ENCODE results near the gene CCR5.

The CCR5 gene

DNA sequence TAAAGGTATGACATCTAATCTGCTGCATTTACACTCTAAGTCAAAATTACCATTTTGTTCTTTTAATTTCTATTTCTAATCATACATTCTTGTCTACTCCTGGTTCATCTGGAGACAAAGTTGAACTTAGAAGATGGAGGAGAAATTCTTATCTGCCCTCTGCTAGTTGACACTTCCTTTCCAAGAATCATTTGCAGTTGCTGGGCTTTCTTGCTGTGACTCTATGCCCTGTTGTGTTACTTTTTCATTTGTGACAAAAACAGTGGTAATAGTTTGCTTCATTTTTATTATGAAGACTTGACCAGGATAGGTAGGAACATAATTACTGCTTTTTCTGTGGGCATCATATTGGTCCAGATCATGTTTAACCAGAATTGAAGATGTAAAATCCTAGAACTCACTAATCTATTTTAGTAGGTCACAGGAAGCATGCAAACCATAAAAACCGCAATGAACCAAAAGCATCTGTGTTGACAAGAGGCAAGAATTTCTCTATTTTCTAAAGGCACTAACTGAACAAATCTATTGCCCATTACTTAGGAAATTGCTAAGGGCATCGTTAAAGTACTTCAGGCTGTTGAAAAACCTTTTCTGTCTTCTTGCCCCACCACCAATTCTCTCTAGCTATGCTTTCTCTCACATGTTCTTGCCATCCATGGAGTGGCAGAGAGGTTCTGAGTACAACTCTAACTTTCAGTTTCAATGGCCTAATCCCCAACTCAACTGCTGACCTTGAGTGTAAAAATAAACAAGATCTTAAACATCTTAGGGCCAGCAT is 21.1 kb upstream of the CCR5 start:
- H3K27me3 ChIP-seq (ENCODE audit: control insufficient read depth, insufficient read depth, low read length): peaks cover 17% of the 10 kb centered on the region
- H3K4me3 ChIP-seq (ENCODE audit: low read length): no peak overlapping the region
- H3K36me3 ChIP-seq (ENCODE audit: control insufficient read depth, insufficient read depth, low read length): no peaks in the 10 kb centered on the region
- H3K4me1 ChIP-seq (ENCODE audit: control insufficient read depth, insufficient read depth, low read length): no peaks in the 10 kb centered on the region
- H3K9ac ChIP-seq (ENCODE audit: low read length): no peak overlapping the region
- H3K9me3 ChIP-seq (ENCODE audit: control insufficient read depth, low read length): no peaks in the 10 kb centered on the region

DNA sequence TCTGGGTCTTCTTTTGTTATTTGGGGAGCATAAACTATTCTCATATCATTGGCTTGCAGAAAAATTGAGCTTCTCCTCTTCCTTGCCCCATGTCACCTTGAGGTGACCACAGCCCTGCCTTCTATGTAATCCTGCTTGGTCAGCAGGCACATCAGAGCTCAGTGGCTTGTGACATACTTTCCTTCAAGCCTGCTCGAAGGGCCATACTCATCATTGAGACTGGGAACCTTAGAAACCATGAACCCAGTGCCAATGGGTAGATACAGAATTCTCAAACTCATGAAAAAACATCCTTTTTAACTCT is 20.5 kb upstream of the CCR5 start:
- H3K4me1 ChIP-seq (ENCODE audit: control insufficient read depth, insufficient read depth, low read length): no peaks in the 10 kb centered on the region
- no peak overlapping the region for H3K4me3 ChIP-seq (ENCODE audit: low read length)
- peaks cover 17% of the 10 kb centered on the region for H3K27me3 ChIP-seq (ENCODE audit: control insufficient read depth, insufficient read depth, low read length)
- no peaks in the 10 kb centered on the region for H3K9me3 ChIP-seq (ENCODE audit: control insufficient read depth, low read length)
- H3K36me3 ChIP-seq (ENCODE audit: control insufficient read depth, insufficient read depth, low read length): no peaks in the 10 kb centered on the region
- no peak overlapping the region for H3K9ac ChIP-seq (ENCODE audit: low read length)

DNA sequence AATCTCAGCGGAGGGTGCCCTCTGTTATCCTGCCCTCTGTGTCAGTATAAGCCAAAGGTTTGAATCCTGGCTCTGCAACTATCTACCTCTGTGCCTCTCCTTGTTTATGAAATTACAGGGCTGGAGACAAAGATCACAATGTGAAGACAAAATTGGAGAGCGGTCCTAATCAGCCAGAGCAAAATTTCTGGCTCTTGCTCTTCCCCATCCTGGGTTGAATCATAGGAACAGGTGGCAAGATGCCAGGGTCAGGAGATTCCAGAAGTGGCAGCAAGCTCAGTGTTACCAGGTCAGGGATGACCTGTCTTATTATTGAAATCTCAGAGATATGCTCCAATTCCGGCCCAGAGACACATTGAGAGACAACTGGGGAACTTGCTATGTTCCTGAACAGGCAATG is 19.1 kb upstream of the CCR5 start:
- H3K4me3 ChIP-seq (ENCODE audit: low read length): no peak overlapping the region
- H3K27me3 ChIP-seq (ENCODE audit: control insufficient read depth, insufficient read depth, low read length): peaks cover 17% of the 10 kb centered on the region
- H3K4me1 ChIP-seq (ENCODE audit: control insufficient read depth, insufficient read depth, low read length): no peaks in the 10 kb centered on the region
- no peak overlapping the region for H3K9ac ChIP-seq (ENCODE audit: low read length)
- H3K36me3 ChIP-seq (ENCODE audit: control insufficient read depth, insufficient read depth, low read length): no peaks in the 10 kb centered on the region
- no peaks in the 10 kb centered on the region for H3K9me3 ChIP-seq (ENCODE audit: control insufficient read depth, low read length)

DNA sequence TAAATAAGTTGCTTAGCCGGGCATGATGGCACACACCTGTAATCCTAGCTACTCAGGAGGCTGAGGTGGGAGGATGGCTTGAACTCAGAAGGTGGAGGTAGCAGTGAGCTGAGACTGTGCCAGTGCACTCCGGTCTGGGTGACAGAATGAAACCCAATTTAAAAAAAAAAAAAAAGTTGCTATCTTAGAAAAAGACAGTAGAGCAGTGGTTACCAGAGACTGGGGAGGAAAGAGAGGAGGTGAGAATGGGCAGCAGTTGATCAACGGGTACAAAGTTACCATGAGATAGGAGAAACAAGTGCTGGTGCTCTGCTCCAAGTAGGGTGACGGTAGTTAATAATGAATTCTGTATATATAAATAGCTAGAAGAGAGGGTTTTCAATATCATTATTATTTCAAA is 17.7 kb upstream of the CCR5 start:
- Histone ChIP-seq H3K4me3 (ENCODE audit: low read length) (no peak overlapping the region), H3K9ac (ENCODE audit: low read length) (no peak overlapping the region), H3K4me1 (ENCODE audit: control insufficient read depth, insufficient read depth, low read length) (no peaks in the 10 kb centered on the region), H3K9me3 (ENCODE audit: control insufficient read depth, low read length) (no peaks in the 10 kb centered on the region), H3K36me3 (ENCODE audit: control insufficient read depth, insufficient read depth, low read length) (no peaks in the 10 kb centered on the region), H3K27me3 (ENCODE audit: control insufficient read depth, insufficient read depth, low read length) (peaks cover 17% of the 10 kb centered on the region)

DNA sequence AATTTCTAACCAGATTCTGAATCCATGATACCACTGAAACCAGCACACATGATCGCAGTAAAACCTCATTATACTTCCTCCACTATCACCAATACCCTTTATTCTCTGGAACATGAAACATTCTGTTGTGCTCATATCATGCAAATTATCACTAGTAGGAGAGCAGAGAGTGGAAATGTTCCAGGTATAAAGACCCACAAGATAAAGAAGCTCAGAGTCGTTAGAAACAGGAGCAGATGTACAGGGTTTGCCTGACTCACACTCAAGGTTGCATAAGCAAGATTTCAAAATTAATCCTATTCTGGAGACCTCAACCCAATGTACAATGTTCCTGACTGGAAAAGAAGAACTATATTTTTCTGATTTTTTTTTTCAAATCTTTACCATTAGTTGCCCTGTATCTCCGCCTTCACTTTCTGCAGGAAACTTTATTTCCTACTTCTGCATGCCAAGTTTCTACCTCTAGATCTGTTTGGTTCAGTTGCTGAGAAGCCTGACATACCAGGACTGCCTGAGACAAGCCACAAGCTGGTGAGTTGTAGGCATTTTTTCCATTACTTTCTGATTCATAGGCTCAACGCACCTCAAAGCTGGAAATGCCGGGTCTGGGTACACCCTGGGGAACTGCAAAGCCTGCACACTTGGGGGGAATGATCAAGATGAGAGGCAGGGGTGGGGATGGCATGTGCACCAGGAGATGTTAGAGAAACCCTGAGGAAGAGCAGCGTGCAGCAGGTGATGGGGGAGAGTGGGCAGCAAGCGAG is 16.9 kb upstream of the CCR5 start, which contains the start of gene CCR2:
Gene CCR2, plus strand, starts transcription at position 465 of the 764 bp plus-strand sequence. CDS start 3,417 bp downstream, outside the sequence.
- Histone ChIP-seq H3K4me1 (ENCODE audit: control insufficient read depth, insufficient read depth, low read length) (no peaks in the 10 kb centered on the region), H3K4me3 (ENCODE audit: low read length) (no peak within 1 kb of the TSS), H3K9me3 (ENCODE audit: control insufficient read depth, low read length) (no peaks in the 10 kb centered on the region), H3K9ac (ENCODE audit: low read length) (no peak within 1 kb of the TSS), H3K27me3 (ENCODE audit: control insufficient read depth, insufficient read depth, low read length) (peaks cover 14% of the 10 kb centered on the region), H3K36me3 (ENCODE audit: control insufficient read depth, insufficient read depth, low read length) (no peaks in the 10 kb centered on the region)

DNA sequence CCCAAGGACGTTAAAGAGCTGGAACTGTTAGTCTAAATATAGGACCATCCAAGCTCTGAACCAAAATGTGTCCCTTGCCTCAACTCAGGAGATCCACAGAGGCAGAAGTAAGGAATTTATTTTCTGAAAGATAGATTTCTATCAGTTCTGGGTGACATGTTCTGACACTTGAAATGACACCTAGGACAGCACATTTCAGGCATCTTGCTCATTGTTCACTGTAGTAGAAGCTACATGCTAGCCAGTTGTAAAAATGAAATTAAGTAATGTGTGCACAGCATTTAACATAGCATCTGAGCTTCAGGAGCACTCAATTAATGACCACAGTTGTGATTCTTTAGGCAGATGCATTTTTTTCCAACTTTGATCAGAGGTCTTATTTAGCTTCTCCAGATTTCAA is 16.3 kb upstream of the CCR5 start:
- H3K27me3 ChIP-seq (ENCODE audit: control insufficient read depth, insufficient read depth, low read length): peaks cover 9% of the 10 kb centered on the region

DNA sequence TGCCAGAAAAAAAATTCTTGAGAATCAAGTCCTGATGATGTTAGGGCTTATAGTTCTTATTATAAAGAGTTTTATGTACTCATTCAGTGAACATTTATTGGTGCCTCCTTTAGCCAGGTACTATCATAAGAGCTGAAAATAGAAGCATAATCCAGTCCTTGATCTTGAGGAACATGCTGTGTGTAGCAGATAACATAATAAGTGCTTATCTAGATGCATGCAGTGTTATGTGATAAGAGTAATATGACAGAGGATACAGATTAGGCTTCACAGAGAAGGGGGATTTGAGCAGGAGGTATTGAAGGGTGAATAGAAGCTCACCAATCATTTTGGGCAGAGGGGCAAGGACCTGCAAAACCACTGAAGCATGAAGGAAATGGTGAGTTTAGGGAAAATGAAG is 15.8 kb upstream of the CCR5 start:
- Histone ChIP-seq H3K36me3 (ENCODE audit: control insufficient read depth, insufficient read depth, low read length) (no peaks in the 10 kb centered on the region), H3K9ac (ENCODE audit: low read length) (no peak overlapping the region), H3K4me1 (ENCODE audit: control insufficient read depth, insufficient read depth, low read length) (no peaks in the 10 kb centered on the region), H3K9me3 (ENCODE audit: control insufficient read depth, low read length) (no peaks in the 10 kb centered on the region), H3K4me3 (ENCODE audit: low read length) (no peak overlapping the region), H3K27me3 (ENCODE audit: control insufficient read depth, insufficient read depth, low read length) (peaks cover 9% of the 10 kb centered on the region)

More for the DNA sequence above, 16.3 kb upstream of the CCR5 start:
- Histone ChIP-seq H3K9ac (ENCODE audit: low read length) (no peak overlapping the region), H3K9me3 (ENCODE audit: control insufficient read depth, low read length) (no peaks in the 10 kb centered on the region), H3K4me3 (ENCODE audit: low read length) (no peak overlapping the region), H3K4me1 (ENCODE audit: control insufficient read depth, insufficient read depth, low read length) (no peaks in the 10 kb centered on the region), H3K36me3 (ENCODE audit: control insufficient read depth, insufficient read depth, low read length) (no peaks in the 10 kb centered on the region)

DNA sequence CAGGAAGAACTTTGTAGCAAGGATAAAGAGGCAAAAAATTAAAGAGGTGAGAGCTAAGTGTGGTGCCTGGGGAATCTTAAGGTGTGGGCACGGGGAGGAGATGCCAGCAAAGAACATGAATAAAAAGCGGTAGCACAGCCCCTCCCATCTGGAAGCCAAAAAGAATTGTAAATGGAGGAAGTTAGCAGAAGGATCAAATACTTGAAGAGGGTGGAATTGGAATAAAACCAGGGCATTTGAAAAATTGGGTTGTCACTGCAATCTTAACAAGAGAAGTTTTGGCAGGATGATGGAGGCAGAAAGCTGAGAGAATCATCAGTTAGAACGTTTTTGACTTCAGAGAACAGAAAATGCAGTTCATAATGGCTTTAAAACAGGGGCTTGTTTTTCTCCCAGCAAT is 14.5 kb upstream of the CCR5 start:
- Histone ChIP-seq H3K27me3 (ENCODE audit: control insufficient read depth, insufficient read depth, low read length) (peaks cover 9% of the 10 kb centered on the region), H3K9me3 (ENCODE audit: control insufficient read depth, low read length) (no peaks in the 10 kb centered on the region), H3K9ac (ENCODE audit: low read length) (no peak overlapping the region), H3K4me1 (ENCODE audit: control insufficient read depth, insufficient read depth, low read length) (no peaks in the 10 kb centered on the region), H3K4me3 (ENCODE audit: low read length) (no peak overlapping the region), H3K36me3 (ENCODE audit: control insufficient read depth, insufficient read depth, low read length) (no peaks in the 10 kb centered on the region)

DNA sequence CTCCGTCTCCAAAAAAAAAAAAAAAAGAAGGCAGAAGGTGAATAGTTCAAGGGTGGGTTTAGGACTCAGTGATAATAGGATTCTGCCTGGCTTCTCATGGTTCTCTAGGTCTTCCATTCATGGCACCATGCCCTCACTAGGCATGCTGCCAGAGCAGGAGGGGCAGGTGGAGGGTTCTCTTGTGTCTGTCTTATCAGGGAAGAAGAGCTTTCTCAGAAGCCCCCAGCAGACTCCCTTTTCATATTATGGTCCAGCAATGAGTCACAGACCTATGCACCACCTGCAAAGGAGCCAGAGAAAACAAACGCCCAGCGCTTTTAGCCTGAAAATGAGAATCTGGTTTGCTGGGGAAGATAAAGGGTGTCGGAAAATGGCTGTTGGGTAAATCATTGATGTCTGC is 13.8 kb upstream of the CCR5 start:
- no peak overlapping the region for H3K4me3 ChIP-seq (ENCODE audit: low read length)
- no peaks in the 10 kb centered on the region for H3K36me3 ChIP-seq (ENCODE audit: control insufficient read depth, insufficient read depth, low read length)
- no peaks in the 10 kb centered on the region for H3K4me1 ChIP-seq (ENCODE audit: control insufficient read depth, insufficient read depth, low read length)
- H3K9me3 ChIP-seq (ENCODE audit: control insufficient read depth, low read length): no peaks in the 10 kb centered on the region
- H3K27me3 ChIP-seq (ENCODE audit: control insufficient read depth, insufficient read depth, low read length): peaks cover 7% of the 10 kb centered on the region
- H3K9ac ChIP-seq (ENCODE audit: low read length): no peak overlapping the region

DNA sequence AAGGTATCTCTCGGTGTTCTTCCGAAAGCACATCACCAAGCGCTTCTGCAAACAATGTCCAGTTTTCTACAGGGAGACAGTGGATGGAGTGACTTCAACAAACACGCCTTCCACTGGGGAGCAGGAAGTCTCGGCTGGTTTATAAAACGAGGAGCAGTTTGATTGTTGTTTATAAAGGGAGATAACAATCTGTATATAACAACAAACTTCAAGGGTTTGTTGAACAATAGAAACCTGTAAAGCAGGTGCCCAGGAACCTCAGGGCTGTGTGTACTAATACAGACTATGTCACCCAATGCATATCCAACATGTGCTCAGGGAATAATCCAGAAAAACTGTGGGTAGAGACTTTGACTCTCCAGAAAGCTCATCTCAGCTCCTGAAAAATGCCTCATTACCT is 12.3 kb upstream of the CCR5 start:
- Histone ChIP-seq H3K4me3 (ENCODE audit: low read length) (no peak overlapping the region), H3K36me3 (ENCODE audit: control insufficient read depth, insufficient read depth, low read length) (no peaks in the 10 kb centered on the region), H3K9ac (ENCODE audit: low read length) (no peak overlapping the region), H3K9me3 (ENCODE audit: control insufficient read depth, low read length) (no peaks in the 10 kb centered on the region), H3K27me3 (ENCODE audit: control insufficient read depth, insufficient read depth, low read length) (no peaks in the 10 kb centered on the region), H3K4me1 (ENCODE audit: control insufficient read depth, insufficient read depth, low read length) (no peaks in the 10 kb centered on the region)

DNA sequence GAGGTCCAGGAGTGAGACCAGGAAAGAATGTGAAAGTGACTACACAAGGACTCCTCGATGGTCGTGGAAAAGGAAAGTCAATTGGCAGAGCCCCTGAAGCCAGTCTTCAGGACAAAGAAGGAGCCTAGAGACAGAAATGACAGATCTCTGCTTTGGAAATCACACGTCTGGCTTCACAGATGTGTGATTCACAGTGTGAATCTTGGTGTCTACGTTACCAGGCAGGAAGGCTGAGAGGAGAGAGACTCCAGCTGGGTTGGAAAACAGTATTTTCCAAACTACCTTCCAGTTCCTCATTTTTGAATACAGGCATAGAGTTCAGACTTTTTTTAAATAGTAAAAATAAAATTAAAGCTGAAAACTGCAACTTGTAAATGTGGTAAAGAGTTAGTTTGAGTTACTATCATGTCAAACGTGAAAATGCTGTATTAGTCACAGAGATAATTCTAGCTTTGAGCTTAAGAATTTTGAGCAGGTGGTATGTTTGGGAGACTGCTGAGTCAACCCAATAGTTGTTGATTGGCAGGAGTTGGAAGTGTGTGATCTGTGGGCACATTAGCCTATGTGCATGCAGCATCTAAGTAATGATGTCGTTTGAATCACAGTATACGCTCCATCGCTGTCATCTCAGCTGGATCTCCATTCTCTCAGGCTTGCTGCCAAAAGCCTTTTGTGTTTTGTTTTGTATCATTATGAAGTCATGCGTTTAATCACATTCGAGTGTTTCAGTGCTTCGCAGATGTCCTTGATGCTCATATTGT is 10.8 kb upstream of the CCR5 start:
- no peaks in the 10 kb centered on the region for H3K36me3 ChIP-seq (ENCODE audit: control insufficient read depth, insufficient read depth, low read length)
- no peak overlapping the region for H3K9ac ChIP-seq (ENCODE audit: low read length)
- no peaks in the 10 kb centered on the region for H3K4me1 ChIP-seq (ENCODE audit: control insufficient read depth, insufficient read depth, low read length)
- no peaks in the 10 kb centered on the region for H3K9me3 ChIP-seq (ENCODE audit: control insufficient read depth, low read length)
- H3K4me3 ChIP-seq (ENCODE audit: low read length): no peak overlapping the region
- no peaks in the 10 kb centered on the region for H3K27me3 ChIP-seq (ENCODE audit: control insufficient read depth, insufficient read depth, low read length)

DNA sequence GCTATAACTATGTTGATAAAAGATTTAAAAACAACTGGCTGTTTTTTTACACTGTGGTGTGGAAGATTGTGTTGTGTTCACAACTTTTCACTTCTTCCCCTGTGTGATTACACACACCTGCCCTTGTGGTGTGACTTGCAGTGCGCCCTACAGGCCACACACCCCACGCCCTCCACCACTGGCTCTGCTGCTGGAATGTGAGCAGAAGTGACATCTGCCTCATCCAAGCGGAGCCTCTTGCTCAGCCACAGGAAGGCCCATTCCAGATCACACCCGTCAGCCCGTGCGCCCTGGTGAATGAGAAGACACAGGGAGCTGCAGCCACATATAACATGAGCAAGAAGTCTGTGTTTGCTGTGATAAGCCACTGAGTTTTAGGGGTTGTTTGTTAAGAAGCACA is 9.8 kb upstream of the CCR5 start:
- Histone ChIP-seq H3K9me3 (ENCODE audit: control insufficient read depth, low read length) (no peaks in the 10 kb centered on the region), H3K36me3 (ENCODE audit: control insufficient read depth, insufficient read depth, low read length) (no peaks in the 10 kb centered on the region), H3K27me3 (ENCODE audit: control insufficient read depth, insufficient read depth, low read length) (peaks cover 4% of the 10 kb centered on the region), H3K4me3 (ENCODE audit: low read length) (no peak overlapping the region), H3K4me1 (ENCODE audit: control insufficient read depth, insufficient read depth, low read length) (no peaks in the 10 kb centered on the region), H3K9ac (ENCODE audit: low read length) (no peak overlapping the region)
